ENCODE measurements around the gene DSCAM. TPM values are rescaled to one million over a fixed set of nuclear protein-coding genes. Genes with fewer than 3 reads are reported as not detected.

DSCAM gene
- total RNA-seq, 1 experiment from 2014 or later = 0.13 TPM

GRCh38 chr21:40134731-40135492 lies 712.0 kb downstream of the DSCAM start:
- no peak for DNase-seq (ENCODE audit: low spot score)
- no peak overlapping the region for H3K27ac Mint-ChIP-seq
- no peaks in the 10 kb centered on the region for H3K9me3 Mint-ChIP-seq
- ChIA-PET POLR2A (no interaction called here), CTCF (interaction anchor here (0.9 to 1.8 kb wide), 4 partner anchors 9 to 936 kb away, joined by 3 to 8 read pairs (median 4); no protein-coding TSS in a partner anchor)
- H3K27me3 Mint-ChIP-seq (ENCODE audit: low read depth) = no peaks in the 10 kb centered on the region
- no peak for ATAC-seq
- H3K4me3 Mint-ChIP-seq = no peak overlapping the region
- H3K4me1 Mint-ChIP-seq = peaks cover 7% of the 10 kb centered on the region
- TF ChIP-seq ATF2 (CRISPR knock-in tag; IDR thresholded peaks at IDR 0.05; ENCODE audit: borderline replicate concordance, low read depth) (no peak), RELA (CRISPR knock-in tag; IDR thresholded peaks at IDR 0.05; ENCODE audit: borderline replicate concordance) (no peak), PRDM15 (CRISPR knock-in tag; IDR thresholded peaks at IDR 0.05) (no peak), ZNF232 (CRISPR knock-in tag; IDR thresholded peaks at IDR 0.05) (no peak), NR3C1 (CRISPR knock-in tag; conservative IDR thresholded peaks at IDR 0.05; ENCODE audit: low read depth) (no peak), ZNF263 (CRISPR knock-in tag; IDR thresholded peaks at IDR 0.05; ENCODE audit: low read depth) (no peak), ZNF138 (CRISPR knock-in tag; conservative IDR thresholded peaks at IDR 0.05) (no peak), ZNF512 (CRISPR knock-in tag; IDR thresholded peaks at IDR 0.05; ENCODE audit: borderline replicate concordance) (no peak), ZNF396 (CRISPR knock-in tag; IDR thresholded peaks at IDR 0.05; ENCODE audit: borderline replicate concordance) (no peak), ZNF532 (CRISPR knock-in tag; IDR thresholded peaks at IDR 0.05; ENCODE audit: borderline replicate concordance) (no peak)
- H3K36me3 Mint-ChIP-seq = no peaks in the 10 kb centered on the region

GRCh38 chr21:40130476-40130875 lies 716.5 kb downstream of the DSCAM start:
- CTCF ChIA-PET = no interaction called here
- H3K9me3 Mint-ChIP-seq = peaks cover 9% of the 10 kb centered on the region

More at GRCh38 chr21:40130476-40130875, 716.5 kb downstream of the DSCAM start:
- no peak for ATAC-seq
- H3K36me3 Mint-ChIP-seq = no peaks in the 10 kb centered on the region
- no peak overlapping the region for H3K4me3 Mint-ChIP-seq
- POLR2A ChIA-PET = no interaction called here
- peaks cover 7% of the 10 kb centered on the region for H3K4me1 Mint-ChIP-seq
- no peak for TF ChIP-seq CTCF (IDR thresholded peaks at IDR 0.05)
- H3K27me3 Mint-ChIP-seq (ENCODE audit: low read depth) = no peaks in the 10 kb centered on the region; the same call in 1 of the 2 replicates
- H3K27ac Mint-ChIP-seq = no peak overlapping the region
- no peak for DNase-seq (ENCODE audit: low spot score)
